HG03571 (cell line): Measurements from ENCODE around the gene WDFY1.

Experiments used
- ATAC-seq: cut with Tn5 transposase; IDR thresholded peaks from one replicate; pipeline ENCODE4 v1.9.1; 2021; ENCODE audit not compliant: unreplicated experiment

WDFY1 gene

GRCh38 chr2:223863491-223863890 lies 81.6 kb downstream of the WDFY1 start:
- no peak for ATAC-seq

DNA sequence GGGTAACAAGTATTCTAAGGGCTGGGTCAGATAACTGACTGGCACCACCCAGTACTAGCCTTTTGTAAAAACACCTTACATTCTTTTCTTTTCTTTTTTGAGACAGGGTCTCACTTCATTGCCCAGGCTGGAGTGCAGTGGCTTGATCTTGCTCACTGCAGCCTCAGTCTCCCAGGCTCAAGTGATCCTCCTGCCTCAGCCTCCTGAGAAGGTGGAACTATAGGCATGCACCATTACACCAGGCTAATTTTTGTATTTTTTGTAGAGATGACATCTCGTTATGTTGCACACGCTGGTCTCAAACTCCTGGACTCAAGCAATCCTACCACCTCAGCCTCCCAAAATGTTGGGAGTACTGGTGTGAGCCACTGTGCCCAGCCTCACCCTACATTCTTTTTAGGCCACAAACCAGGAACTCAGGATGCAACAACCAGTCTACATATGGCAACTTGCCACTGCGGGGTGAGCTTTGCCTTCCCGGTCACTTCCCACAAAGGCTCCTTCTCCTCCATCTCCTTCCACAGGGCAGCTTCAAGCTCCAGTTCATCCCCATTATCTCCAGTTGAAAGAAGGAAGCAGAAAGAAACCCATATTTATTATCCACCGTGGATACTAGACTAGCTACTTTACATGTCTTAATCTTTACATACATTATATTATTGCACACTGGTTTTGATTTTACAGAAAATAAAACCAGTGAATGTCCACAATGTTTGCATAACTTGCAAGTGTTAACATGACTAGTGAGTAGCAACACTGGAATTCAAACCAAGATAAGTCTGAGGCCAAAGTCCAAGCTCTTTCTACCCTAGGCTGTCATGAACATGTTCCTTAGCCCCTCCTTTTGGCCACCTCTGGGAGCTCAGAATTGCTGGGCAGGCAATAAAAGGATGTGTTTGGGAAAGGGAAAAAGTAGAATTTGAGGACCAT lies 84.1 kb downstream of the WDFY1 start:
- no peak for ATAC-seq

DNA sequence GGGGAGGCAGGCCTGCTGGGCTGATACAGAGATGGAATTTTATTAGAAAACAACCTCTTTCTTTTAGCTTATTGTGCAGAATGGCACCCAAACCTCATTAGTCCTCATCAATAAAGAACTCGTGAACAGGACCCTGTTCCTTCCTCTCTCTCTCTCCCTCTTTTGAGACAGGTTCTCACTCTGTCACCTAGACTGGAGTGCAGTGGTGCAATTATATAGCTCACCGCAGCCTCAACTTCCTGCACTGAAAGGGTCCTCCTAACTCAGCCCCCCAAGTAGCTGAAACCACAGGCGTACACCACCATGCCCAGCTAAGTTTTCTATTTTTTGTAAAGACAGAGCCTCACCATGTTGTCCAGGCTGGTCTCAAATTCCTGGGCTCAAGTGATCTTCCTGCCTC lies 86.1 kb downstream of the WDFY1 start:
- ATAC-seq = no peak

DNA sequence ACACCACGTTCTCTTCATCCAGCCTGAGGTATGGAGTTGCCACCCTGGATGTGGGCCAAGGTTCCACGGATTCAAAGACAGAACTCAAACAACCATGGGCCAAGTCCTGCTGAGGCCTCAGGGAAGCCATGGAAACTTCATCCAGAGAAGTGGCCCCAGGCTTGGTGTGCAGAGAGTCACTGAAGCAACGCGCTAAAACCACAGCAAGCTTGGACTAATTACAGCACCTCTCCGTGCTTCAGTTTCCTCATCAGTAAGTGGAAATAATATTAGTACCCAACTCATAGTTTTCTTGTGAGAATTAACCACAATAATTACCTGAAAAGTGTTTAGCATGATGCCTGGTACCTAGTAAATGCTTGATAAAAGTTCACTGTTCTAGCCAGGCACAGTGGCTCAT lies 88.6 kb downstream of the WDFY1 start:
- no peak for ATAC-seq

DNA sequence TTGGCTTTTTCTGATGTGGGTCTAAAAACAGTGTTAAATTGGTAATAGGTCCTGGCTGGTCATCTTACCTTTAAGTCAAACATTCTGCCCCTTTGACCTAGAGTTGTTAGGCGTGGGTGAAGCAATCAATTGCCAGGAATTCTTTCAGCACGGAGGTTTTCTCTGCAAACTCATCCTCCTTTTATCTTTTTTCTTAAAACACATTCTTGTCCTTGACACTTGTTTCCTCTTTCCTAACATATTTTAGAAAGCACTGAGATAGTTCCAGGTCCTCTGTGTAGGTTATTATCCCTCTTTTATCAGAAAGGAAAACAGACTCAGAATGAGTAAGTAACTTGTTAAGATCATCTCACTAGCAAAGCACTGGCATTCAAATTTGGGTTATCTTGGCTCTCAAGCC lies 89.1 kb downstream of the WDFY1 start:
- no peak for ATAC-seq

GRCh38 chr2:223855426-223855825 lies 89.7 kb downstream of the WDFY1 start:
- ATAC-seq = no peak

GRCh38 chr2:223854741-223855140 lies 90.4 kb downstream of the WDFY1 start:
- ATAC-seq = no peak

GRCh38 chr2:223853425-223853837 lies 91.7 kb downstream of the WDFY1 start:
- ATAC-seq = no peak

DNA sequence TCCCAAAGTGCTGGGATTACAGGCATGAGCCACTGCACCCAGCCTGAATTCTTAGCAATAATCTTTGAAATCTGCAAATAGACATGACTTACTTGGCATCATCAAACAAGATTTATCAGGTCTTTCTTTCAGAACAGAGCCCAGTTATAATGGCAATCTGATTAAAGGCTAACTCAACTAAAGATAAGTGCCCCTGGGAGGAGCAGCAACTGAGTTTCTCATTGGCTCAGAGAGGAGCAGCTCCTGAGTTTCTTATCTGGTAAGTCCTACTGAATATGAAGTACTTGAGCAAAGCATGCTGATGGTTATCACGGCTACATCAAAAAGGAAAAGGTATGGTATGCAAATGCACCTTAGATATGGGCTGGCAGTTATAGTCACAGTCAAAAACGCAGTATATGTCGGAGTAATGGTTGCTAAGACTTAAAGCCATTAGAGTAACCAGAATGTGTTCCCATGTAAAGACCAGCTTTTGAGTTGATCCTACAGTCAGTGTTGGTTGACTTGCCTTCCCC lies 92.8 kb downstream of the WDFY1 start:
- no peak for ATAC-seq

- no peak for ATAC-seq
Observed at GRCh38 chr2:223847410-223847809, 97.7 kb downstream of the WDFY1 start.

DNA sequence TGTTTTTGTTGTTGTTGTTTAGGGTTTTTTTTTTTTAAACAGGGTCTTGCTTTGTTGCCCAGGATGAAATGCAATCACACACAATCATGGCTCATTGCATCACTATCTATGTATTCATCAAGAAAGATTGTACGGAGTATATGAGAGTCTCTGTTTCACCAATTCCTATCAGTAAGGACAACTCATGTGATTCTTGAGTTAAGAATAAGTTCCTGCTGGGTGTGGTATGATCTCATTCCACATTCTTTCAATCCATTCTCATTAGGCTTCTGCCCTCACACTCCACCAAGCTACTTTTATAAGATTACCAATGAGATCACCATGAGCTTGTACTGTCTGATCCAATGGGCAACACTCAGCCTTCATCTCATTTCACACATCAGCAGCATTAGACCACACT lies 98.6 kb downstream of the WDFY1 start:
- ATAC-seq = no peak

DNA sequence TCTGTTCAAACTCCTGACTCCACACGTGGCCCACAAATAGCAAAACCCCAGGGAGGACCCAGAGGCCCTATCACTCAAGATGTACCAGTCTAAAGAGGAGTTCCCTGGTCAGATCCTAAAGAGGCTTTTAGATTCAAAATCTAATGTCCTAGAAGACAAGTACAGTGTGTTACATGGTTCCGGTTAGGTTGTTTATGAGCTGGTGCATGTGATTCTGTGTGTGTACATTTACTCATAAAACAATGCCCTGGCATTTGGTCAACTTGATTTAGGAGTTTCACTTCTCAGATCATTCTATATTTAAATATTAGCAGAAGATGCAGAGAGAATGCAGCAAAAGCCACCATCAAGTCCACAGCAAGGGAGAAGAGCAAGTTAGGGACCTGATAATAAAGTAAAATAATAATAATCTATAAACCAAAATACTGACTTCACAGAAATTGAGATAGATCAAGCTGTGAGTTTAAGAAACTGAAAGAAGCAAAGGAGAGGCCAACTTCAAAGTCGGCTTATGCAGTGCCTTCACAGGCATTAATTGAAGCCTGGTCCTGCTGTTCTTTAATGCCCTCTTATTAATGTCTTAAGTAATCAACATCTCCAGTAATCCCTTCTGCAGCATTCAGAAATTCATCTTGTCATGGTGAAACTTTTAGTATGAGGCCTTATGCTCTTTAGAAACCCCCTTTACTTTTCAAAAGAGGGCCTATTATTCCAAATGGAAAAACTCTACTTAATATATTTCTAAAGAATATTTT lies 103.5 kb downstream of the WDFY1 start:
- ATAC-seq = no peak

DNA sequence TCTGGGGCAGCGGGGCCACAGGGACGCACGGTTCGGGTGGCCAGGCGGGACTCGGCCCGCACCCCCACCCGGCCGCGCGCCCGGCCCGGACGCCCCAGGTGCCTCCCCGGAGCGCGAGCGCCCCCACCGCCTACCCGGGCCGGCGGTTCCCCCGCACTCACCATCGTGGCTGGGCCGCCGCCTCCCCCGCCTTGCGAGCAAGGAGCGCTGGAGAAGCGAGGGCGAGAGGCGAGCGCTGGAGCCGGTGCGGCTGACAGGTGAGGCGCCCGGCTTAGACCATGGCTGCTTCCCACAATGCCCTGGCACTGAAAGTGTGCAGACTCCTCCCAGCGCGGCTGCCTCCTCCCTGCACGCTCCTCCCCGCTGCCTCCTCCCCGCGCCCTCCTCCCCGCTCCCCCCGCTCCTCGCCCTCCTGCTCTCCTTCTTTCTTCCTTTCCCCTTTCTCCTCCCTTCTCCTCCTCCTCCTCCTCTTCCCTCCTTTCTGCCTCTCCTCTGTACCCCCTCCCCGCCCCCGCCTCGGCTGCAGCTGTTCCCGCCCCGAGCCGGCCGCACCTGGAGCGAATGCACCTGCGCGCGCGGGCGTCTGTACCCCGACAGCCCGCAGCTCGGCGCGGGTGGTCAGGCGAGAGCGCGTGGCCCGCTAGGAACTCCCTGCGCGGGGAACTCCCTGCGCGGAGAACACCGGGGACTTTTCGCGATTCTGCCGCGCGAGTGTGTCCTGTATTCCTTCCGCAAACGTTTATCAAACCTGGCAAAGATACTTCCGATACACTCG lies 107.7 kb downstream of the WDFY1 start, which contains the start of gene AP1S3:
Gene AP1S3, minus strand, starts transcription at position 296 of the 775 bp plus-strand sequence. Its CDS starts 132 bp downstream, at position 164.
- peak; percentile 54 for ATAC-seq

DNA sequence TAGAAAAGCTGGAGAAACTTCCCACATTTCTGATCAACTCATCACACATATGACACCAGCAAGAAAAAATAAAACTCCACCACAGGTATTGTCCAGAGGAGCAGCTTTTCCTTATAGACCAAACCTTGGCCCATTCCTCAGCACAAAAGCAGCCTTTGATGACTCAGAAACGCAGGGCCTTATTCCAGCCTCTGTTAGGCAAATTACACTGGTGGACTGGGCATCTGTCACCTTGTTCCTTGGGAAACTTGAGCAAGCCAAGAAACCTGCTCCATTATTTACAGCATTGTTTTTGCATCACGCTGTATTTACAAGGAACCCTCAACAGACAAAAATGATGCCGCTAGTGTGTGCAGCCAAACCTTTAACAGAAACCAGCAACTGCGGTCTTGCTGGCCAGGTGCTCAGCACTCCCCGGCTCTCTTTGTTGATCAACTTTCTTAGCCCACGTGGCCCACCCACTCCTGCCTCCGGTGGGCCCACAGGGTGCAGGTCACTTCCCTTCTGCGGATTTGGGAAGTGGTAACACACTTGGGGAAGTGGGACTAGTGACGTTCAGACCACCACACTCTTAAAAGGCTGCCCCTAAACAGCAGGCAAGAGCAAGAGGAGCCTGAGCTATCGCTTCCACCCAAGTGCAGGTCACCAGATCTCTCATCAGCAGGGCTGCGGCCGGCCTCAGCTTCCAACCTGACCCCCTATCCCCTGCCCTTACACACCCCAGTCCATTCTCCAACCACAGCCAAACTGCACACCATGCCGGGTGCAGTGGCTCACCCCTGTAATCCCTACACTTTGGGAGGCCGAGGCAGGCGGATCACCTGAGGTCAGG lies 109.2 kb downstream of the WDFY1 start:
- ATAC-seq = peak; percentile 62

DNA sequence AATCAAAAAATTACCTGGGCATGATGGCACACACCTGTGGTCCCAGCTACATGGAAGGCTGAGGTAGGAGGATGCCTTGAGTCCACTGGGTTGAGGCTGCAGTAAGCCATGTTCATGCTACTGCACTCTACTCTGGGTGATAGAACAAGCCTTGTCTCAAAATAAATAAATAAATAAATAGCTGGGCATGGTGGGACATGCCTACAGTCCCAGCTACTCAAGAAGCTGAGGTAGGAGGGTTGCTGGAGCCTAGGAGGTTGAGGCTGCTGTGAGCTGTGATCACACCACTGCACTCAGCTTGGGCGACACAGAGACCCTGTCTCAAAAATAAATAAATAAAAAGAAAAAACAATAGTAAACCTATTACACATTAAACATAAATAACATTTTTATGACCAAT lies 110.7 kb downstream of the WDFY1 start:
- ATAC-seq = no peak

GRCh38 chr2:223832241-223832903 lies 112.8 kb downstream of the WDFY1 start:
- no peak for ATAC-seq

GRCh38 chr2:223829128-223829527 lies 116.0 kb downstream of the WDFY1 start:
- no peak for ATAC-seq

DNA sequence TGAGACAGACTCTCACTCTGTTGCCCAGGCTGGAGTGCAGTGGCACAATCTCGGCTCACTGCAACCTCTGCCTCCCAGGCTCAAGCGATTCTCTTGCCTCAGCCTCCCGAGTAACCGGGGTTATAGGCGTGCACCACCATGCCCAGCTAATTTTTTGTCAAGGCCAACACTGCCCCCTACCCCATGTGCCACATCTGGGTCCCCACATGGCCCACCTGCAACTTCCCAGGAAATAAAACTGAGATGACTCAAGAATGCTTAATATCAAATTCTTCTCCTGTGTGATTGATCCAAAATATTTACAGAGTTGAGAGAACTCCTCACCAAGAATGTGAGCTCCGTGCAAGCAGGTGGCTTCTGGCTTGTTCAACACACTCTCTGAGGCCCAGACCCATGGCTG lies 116.8 kb downstream of the WDFY1 start:
- no peak for ATAC-seq

DNA sequence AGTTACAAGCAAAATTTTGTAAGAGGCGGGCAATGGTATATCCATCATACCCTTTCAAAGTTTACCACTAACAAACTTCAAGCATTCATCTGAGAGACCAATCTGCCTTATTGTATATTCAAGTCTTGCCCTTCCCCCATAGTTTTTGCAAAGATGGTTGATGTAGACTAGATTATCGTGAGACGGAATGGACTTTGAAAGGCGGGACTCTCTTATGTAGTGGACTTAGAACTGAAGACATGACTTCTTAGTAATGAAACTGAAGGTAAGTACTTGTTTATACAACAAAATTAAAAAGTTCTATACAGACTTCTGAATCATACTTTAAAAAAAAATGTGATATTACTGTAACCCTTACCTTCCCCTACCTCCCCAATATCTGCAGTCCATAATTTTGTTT lies 118.1 kb downstream of the WDFY1 start:
- no peak for ATAC-seq
